H1 (cell line): Measurements from ENCODE around the gene ARHGEF28. TPM values are rescaled to one million over a fixed set of nuclear protein-coding genes. Genes with fewer than 3 reads are reported as not detected.

Source experiments
- CTCF ChIA-PET: fragments of 300-600 bp; sonication (Branson Sonifier 250); formaldehyde crosslinking; loops from one replicate; lab custom pipeline; 2021; ENCODE audit not compliant: partially characterized antibody; lab: Charles Lee
- POLR2A ChIA-PET: fragments of 300-600 bp; sonication (Branson Sonifier 250); formaldehyde crosslinking; loops from one replicate; lab custom pipeline; 2021; ENCODE audit warnings: inconsistent platforms; ENCODE audit not compliant: partially characterized antibody; lab: Charles Lee
- DNase-seq, 2 experiments: peaks; one replicate each; pipeline versions ENCODE4 v3.0.0 to v3.0.0-alpha.2; 2010 to 2022; ENCODE audit warnings: low spot score in 2 of 2, low read depth in 1 of 2, mixed read lengths in 1 of 2
- FAIRE-seq: peaks from 2 replicates; lab custom pipeline; 2011; peaks lifted over from hg19 to GRCh38; lab: Jason Lieb, UNC
- H2AFZ ChIP-seq: 2 replicates; pipeline ENCODE4 v1.8.1; 2012; ENCODE audit warnings: low read length, inconsistent platforms
- H2AK5ac ChIP-seq: 2 replicates; pipeline ENCODE4 v1.6.1; 2013; ENCODE audit warnings: low read depth, low read length
- H2BK120ac ChIP-seq: replicated peaks from 2 replicates; pipeline ENCODE3; 2013; ENCODE audit warnings: low read depth, low read length, inconsistent platforms
- H2BK12ac ChIP-seq: 2 replicates; pipeline ENCODE4 v1.6.1; 2013; ENCODE audit warnings: low read depth, low read length
- H2BK15ac ChIP-seq: 2 replicates; pipeline ENCODE4 v1.6.1; 2013; ENCODE audit warnings: low read length
- H2BK20ac ChIP-seq: 2 replicates; pipeline ENCODE4 v1.6.1; 2013; ENCODE audit warnings: low read length
- H2BK5ac ChIP-seq: 2 replicates; pipeline ENCODE4 v1.6.1; 2013; ENCODE audit warnings: low read depth, low read length
- H3K14ac ChIP-seq: 2 replicates; pipeline ENCODE4 v1.6.1; 2013; ENCODE audit warnings: inconsistent platforms; ENCODE audit not compliant: insufficient read length
- H3K18ac ChIP-seq: 2 replicates; pipeline ENCODE4 v1.6.1; 2013; ENCODE audit warnings: low read length; ENCODE audit errors: extremely low read depth
- H3K23ac ChIP-seq: 2 replicates; pipeline ENCODE4 v1.6.1; 2013; ENCODE audit warnings: inconsistent platforms; ENCODE audit not compliant: insufficient read length
- H3K23me2 ChIP-seq: 2 replicates; pipeline ENCODE4 v1.6.1; 2013; ENCODE audit warnings: low read depth, low read length
- H3K27ac ChIP-seq: 2 replicates; pipeline ENCODE4 v1.6.1; 2011; ENCODE audit warnings: low read depth, low read length, inconsistent platforms
- H3K27me3 ChIP-seq, 4 experiments: replicated peaks in 1 of 4; 1 replicate in 1 of 4; 2 replicates in 3 of 4; pipeline versions ENCODE4 v1.6.1 to v1.8.1; 2011 to 2013; ENCODE audit warnings: low read length in 3 of 4, mild to moderate bottlenecking in 3 of 4, inconsistent platforms in 2 of 4, mixed read lengths in 2 of 4, moderate library complexity in 1 of 4; ENCODE audit not compliant: control insufficient read depth in 3 of 4, insufficient read depth in 3 of 4; ENCODE audit errors: extremely low read depth in 1 of 4
- H3K36me3 ChIP-seq, 4 experiments: 2 replicates each; pipeline versions ENCODE4 v1.6.1 to v1.8.1; 2011 to 2013; ENCODE audit warnings: mild to moderate bottlenecking in 4 of 4, low read length in 3 of 4, moderate library complexity in 2 of 4, control low read depth in 1 of 4, inconsistent platforms in 1 of 4; ENCODE audit not compliant: insufficient read depth in 4 of 4, control insufficient read depth in 2 of 4
- H3K4ac ChIP-seq: replicated peaks from 2 replicates; pipeline ENCODE3; 2013; ENCODE audit warnings: low read length, low read depth, mixed read lengths, inconsistent platforms; ENCODE audit not compliant: insufficient read length
- H3K4me1 ChIP-seq, 4 experiments: replicated peaks in 1 of 4; 1 replicate in 1 of 4; 2 replicates in 3 of 4; pipeline versions ENCODE4 v1.6.1 to v1.8.1; 2011 to 2013; ENCODE audit warnings: low read length in 3 of 4, inconsistent platforms in 2 of 4, mixed read lengths in 1 of 4; ENCODE audit not compliant: insufficient read depth in 4 of 4, control insufficient read depth in 3 of 4
- H3K4me2 ChIP-seq, 2 experiments: 2 replicates each; pipeline versions ENCODE4 v1.6.1 to v1.8.1; 2011 to 2013; ENCODE audit warnings: low read depth in 2 of 2, low read length in 2 of 2, control low read depth in 1 of 2, inconsistent platforms in 1 of 2, mild to moderate bottlenecking in 1 of 2; ENCODE audit not compliant: insufficient read depth in 1 of 2
- H3K4me3 ChIP-seq, 4 experiments: fragments of 200-600, 300-600 bp in 1 of 4; sonication (generic), shearing (Covaris generic), sonication (Bioruptor Twin) in 1 of 4; 2 replicates each; pipeline versions ENCODE4 v1.5.1 to v1.8.1; 2011 to 2016; ENCODE audit warnings: low read length in 4 of 4, low read depth in 3 of 4, control low read depth in 2 of 4, inconsistent platforms in 2 of 4, mild to moderate bottlenecking in 2 of 4, mixed read lengths in 1 of 4, moderate library complexity in 1 of 4; ENCODE audit not compliant: insufficient read depth in 2 of 4; ENCODE audit errors: extremely low read depth in 1 of 4
- H3K56ac ChIP-seq: replicated peaks from 2 replicates; pipeline ENCODE3; 2013; ENCODE audit warnings: low read depth, mild to moderate bottlenecking, mixed read lengths, low read length, inconsistent platforms; ENCODE audit not compliant: insufficient read length
- H3K79me1 ChIP-seq: 2 replicates; pipeline ENCODE4 v1.6.1; 2013; ENCODE audit warnings: low read depth, low read length, control low read depth
- H3K79me2 ChIP-seq, 2 experiments: 2 replicates each; pipeline versions ENCODE4 v1.6.1 to v1.8.1; 2012 to 2013; ENCODE audit warnings: low read length in 2 of 2, mild to moderate bottlenecking in 2 of 2, inconsistent platforms in 1 of 2; ENCODE audit not compliant: insufficient read depth in 2 of 2, control insufficient read depth in 1 of 2
- H3K9ac ChIP-seq, 4 experiments: replicated peaks in 1 of 4; 1 replicate in 1 of 4; 2 replicates in 3 of 4; pipeline versions ENCODE4 v1.6.1 to v1.8.1; 2011 to 2013; ENCODE audit warnings: low read depth in 3 of 4, low read length in 3 of 4, control low read depth in 2 of 4, mild to moderate bottlenecking in 2 of 4, moderate library complexity in 2 of 4, inconsistent platforms in 1 of 4; ENCODE audit errors: extremely low read depth in 1 of 4
- H3K9me3 ChIP-seq, 2 experiments: 2 replicates each; pipeline versions ENCODE4 v1.6.1 to v1.8.1; 2012 to 2013; ENCODE audit warnings: mild to moderate bottlenecking in 2 of 2, moderate library complexity in 2 of 2, control low read depth in 1 of 2, inconsistent platforms in 1 of 2, low read depth in 1 of 2, low read length in 1 of 2, mixed read lengths in 1 of 2; ENCODE audit not compliant: insufficient read depth in 2 of 2
- H4K20me1 ChIP-seq, 2 experiments: replicated peaks in 1 of 2; 2 replicates each; pipeline versions ENCODE3 to v1.8.1; 2011 to 2013; ENCODE audit warnings: inconsistent platforms in 2 of 2, low read length in 2 of 2, mild to moderate bottlenecking in 1 of 2; ENCODE audit not compliant: insufficient read depth in 2 of 2, control insufficient read depth in 1 of 2
- H4K5ac ChIP-seq: 2 replicates; pipeline ENCODE4 v1.6.1; 2013; ENCODE audit warnings: low read length, low read depth, mixed read lengths, inconsistent platforms; ENCODE audit not compliant: insufficient read length
- H4K8ac ChIP-seq: 2 replicates; pipeline ENCODE4 v1.8.0; 2013; ENCODE audit warnings: mild to moderate bottlenecking, moderate library complexity, low read length, inconsistent platforms; ENCODE audit not compliant: insufficient read depth; ENCODE audit errors: extremely low read depth
- H4K91ac ChIP-seq: replicated peaks from 2 replicates; pipeline ENCODE3; 2013; ENCODE audit warnings: low read length, mixed read lengths, inconsistent platforms; ENCODE audit not compliant: insufficient read length
- BCL11A ChIP-seq, 2 experiments: IDR thresholded peaks; one replicate each; pipeline ENCODE4 v1.6.1; 2011; ENCODE audit warnings: low read depth in 2 of 2, low read length in 2 of 2, mild to moderate bottlenecking in 2 of 2
- CEBPB ChIP-seq: IDR thresholded peaks from 2 replicates; pipeline ENCODE4 v1.6.1; 2012; ENCODE audit warnings: low read depth, low read length
- GTF2F1 ChIP-seq: IDR thresholded peaks from 2 replicates; pipeline ENCODE4 v1.6.1; 2012; ENCODE audit warnings: low read depth, low read length, improper control_type of control experiment, borderline replicate concordance
- HDAC2 ChIP-seq, 2 experiments: fragments of 300-600 bp in 1 of 2; sonication (generic) in 1 of 2; IDR thresholded peaks; 2 replicates each; pipeline ENCODE4 v1.6.1; 2011 to 2012; ENCODE audit warnings: low read depth in 2 of 2, low read length in 2 of 2, mild to moderate bottlenecking in 2 of 2, moderate library complexity in 2 of 2, borderline replicate concordance in 1 of 2, inconsistent platforms in 1 of 2
- JUN ChIP-seq: IDR thresholded peaks from 2 replicates; pipeline ENCODE4 v1.6.1; 2011; ENCODE audit warnings: low read depth, mild to moderate bottlenecking, improper control_type of control experiment, low read length
- KDM5A ChIP-seq: fragments of 200-600 bp; IDR thresholded peaks from 2 replicates; pipeline ENCODE4 v1.7.1; 2012; ENCODE audit warnings: mild to moderate bottlenecking, low read length, inconsistent platforms, mixed read lengths
- NRF1 ChIP-seq: IDR thresholded peaks from 2 replicates; pipeline ENCODE4 v1.6.1; 2011; ENCODE audit warnings: mild to moderate bottlenecking, low read depth, low read length, improper control_type of control experiment
- PHF8 ChIP-seq: fragments of 200-600 bp; sonication (generic); conservative IDR thresholded peaks from 2 replicates; pipeline ENCODE4 v1.7.1; 2012; ENCODE audit warnings: low read depth, mild to moderate bottlenecking, inconsistent platforms, low read length, moderate library complexity
- POLR2AphosphoS5 ChIP-seq: IDR thresholded peaks from 2 replicates; pipeline ENCODE4 v1.6.1; 2011; ENCODE audit warnings: low read depth, low read length
- RBBP5 ChIP-seq: IDR thresholded peaks from 2 replicates; pipeline ENCODE4 v1.7.1; 2012; ENCODE audit warnings: low read depth, mild to moderate bottlenecking, inconsistent platforms, low read length, moderate library complexity, borderline replicate concordance
- TAF1 ChIP-seq: IDR thresholded peaks from 2 replicates; pipeline ENCODE4 v1.6.1; 2011; ENCODE audit warnings: mild to moderate bottlenecking, low read depth, low read length
- TAF7 ChIP-seq: optimal IDR thresholded peaks from 2 replicates; pipeline ENCODE3; 2011; ENCODE audit warnings: low read depth, mild to moderate bottlenecking, inconsistent platforms, low read length, moderate library complexity, borderline replicate concordance
- WGBS, 2 experiments: shearing (Covaris generic) in 1 of 2; methylation state at CpG; one replicate each; pipeline versions ENCODE4 v1.1.6 to v1.1.7; 2013 to 2015; ENCODE audit warnings: low lambda C conversion rate in 2 of 2, mixed read lengths in 2 of 2, inconsistent platforms in 1 of 2, low coverage in 1 of 2, missing lambda C conversion rate in 1 of 2; ENCODE audit not compliant: insufficient replicate concordance in 2 of 2, insufficient coverage in 1 of 2, insufficient read length in 1 of 2; ENCODE audit errors: extremely low coverage in 1 of 2, missing lambda C conversion rate in 1 of 2; 5-methylcytosine and 5-hydroxymethylcytosine counted together
- polyA plus RNA-seq, 7 experiments: library from polyadenylated mRNA; depleted of rRNA in 3 of 7; stranded (reverse) in 5 of 7; unstranded in 2 of 7; fragments of >200 nt in 5 of 7; fragments of 200-250 nt in 2 of 7; gene quantifications; 1 replicate in 5 of 7; 2 replicates in 1 of 7; 4 replicates in 1 of 7; pipeline versions ENCODE4 v1.2.1 to v1.2.3, GENCODE V29; 2011 to 2013; ENCODE audit warnings: missing spikeins in 2 of 7, mixed read lengths in 2 of 7
- total RNA-seq: library from RNA; stranded (reverse); fragmentation: NEBNext Ultra II Directional; extraction: Animal tissue kit (Norgen Biotek cat#: 25700); gene quantifications from 2 replicates; pipeline ENCODE4 v1.2.1, GENCODE V29; 2021
- TF ChIP-seq, protein P1 (sequence below): IDR thresholded peaks from 2 replicates; pipeline ENCODE4 v1.6.1; 2012; ENCODE audit warnings: inconsistent platforms

The ARHGEF28 gene
- total and polyA plus RNA-seq, 2 of the 8 experiments (the other 6 are each of a cell fraction or from before 2014, with no cell fraction given): 0.33 to 1.0 TPM

DNA sequence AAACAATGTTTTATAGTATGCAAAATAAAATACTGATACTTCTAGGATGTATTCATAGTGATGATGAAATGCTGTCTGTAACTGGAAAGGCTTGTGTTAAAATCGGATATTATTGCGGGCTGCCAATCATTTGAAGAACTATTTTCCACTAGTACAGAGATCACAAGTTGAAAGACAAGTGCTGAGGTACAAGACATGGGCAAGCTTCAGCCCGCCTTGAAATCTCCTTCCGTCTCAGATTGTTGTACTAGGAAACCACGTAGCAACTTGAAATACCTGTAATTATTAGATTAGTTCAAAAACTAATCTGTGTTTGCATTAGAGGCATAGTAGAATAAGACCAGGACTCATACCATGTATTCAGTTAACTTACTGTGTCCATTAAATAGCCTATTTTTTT is 218.2 kb downstream of the ARHGEF28 start:
- Histone ChIP-seq H4K20me1 (no peaks in the 10 kb centered on the region), H2BK5ac (no peak overlapping the region), H4K5ac (no peak overlapping the region), H3K36me3 (no peaks in the 10 kb centered on the region), H4K91ac (no peak overlapping the region), H3K14ac (no peak overlapping the region), H3K4me1 (no peaks in the 10 kb centered on the region), H3K56ac (no peak overlapping the region), H3K27ac (no peak overlapping the region), H2BK15ac (no peak overlapping the region), H3K9ac (no peak overlapping the region), H2BK12ac (no peak overlapping the region), H3K4me3 (no peak overlapping the region), H2BK20ac (no peak overlapping the region), H2AFZ (no peak overlapping the region), H3K79me2 (no peaks in the 10 kb centered on the region), H4K8ac (no peak overlapping the region), H3K23ac (no peak overlapping the region), H3K79me1 (no peaks in the 10 kb centered on the region), H3K4me2 (no peak overlapping the region), H3K23me2 (no peaks in the 10 kb centered on the region), H2AK5ac (no peak overlapping the region), H3K4ac (no peak overlapping the region), H3K9me3 (no peaks in the 10 kb centered on the region), H3K27me3 (no peaks in the 10 kb centered on the region), H3K18ac (no peak overlapping the region), H2BK120ac (no peak overlapping the region)
- DNase-seq (no peak), FAIRE-seq (no peak)
- CTCF ChIA-PET: interaction anchor here (0.5 to 0.8 kb wide), 2 partner anchors 166 to 852 kb away, joined by 3 read pairs; no protein-coding TSS in a partner anchor
- 89% methylated on average over 5 of the region's 5 CpGs; no CpG with 5 or more reads in 1 of the 2 experiments for WGBS, 2 experiments
- POLR2A ChIA-PET: no interaction called here
- no peak for TF ChIP-seq JUN
- TF ChIP-seq NRF1: no peak
- no peak for TF ChIP-seq CEBPB
- no peak for TF ChIP-seq RBBP5
- TF ChIP-seq BCL11A (IDR thresholded peaks at IDR 0.05; ENCODE audit: low read depth in 2 of 2, low read length in 2 of 2): no peak
- no peak for TF ChIP-seq HDAC2 (IDR thresholded peaks at IDR 0.05; ENCODE audit: borderline replicate concordance in 1 of 2, low read depth in 2 of 2, low read length in 2 of 2)
- no peak for TF ChIP-seq POLR2AphosphoS5
- no peak for TF ChIP-seq TAF1
- TF ChIP-seq TAF7: no peak
- no peak for TF ChIP-seq KDM5A
- TF ChIP-seq GTF2F1: no peak
- TF ChIP-seq, protein P1, sequence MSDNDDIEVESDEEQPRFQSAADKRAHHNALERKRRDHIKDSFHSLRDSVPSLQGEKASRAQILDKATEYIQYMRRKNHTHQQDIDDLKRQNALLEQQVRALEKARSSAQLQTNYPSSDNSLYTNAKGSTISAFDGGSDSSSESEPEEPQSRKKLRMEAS: no peak
- no peak for TF ChIP-seq PHF8
